GM11168 (cell line): ENCODE measurements around the gene DAO.

Experiments
- in situ Hi-C: fragments of 300-500 bp; cut with MboI; formaldehyde crosslinking; loops from one replicate; pipeline ENCODE4 v1.12.0; 2022; ENCODE audit warnings: low sequenced_read_pairs; ENCODE audit not compliant: unreplicated experiment

The DAO gene

DNA sequence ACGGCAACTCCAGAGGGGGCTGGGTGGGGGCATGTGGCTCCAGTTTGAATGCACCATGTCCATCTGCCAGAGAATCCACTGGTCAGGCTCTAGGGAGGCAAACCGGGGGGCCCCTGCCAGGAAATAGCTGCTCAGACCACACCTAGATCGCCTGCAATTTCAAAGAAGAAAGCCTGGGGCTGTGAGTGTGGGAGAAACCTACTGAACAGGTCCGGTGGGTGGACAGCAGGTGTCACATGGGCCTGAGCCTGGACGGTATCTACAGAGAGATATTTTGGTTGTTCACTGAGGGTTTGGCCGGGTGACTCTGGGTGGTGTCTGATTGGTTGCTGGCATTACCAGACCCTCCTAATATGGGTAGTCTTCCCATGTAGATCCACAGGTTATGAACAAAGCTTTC lies 32.0 kb downstream of the DAO start:
- in situ Hi-C loops = no loop called here

DNA sequence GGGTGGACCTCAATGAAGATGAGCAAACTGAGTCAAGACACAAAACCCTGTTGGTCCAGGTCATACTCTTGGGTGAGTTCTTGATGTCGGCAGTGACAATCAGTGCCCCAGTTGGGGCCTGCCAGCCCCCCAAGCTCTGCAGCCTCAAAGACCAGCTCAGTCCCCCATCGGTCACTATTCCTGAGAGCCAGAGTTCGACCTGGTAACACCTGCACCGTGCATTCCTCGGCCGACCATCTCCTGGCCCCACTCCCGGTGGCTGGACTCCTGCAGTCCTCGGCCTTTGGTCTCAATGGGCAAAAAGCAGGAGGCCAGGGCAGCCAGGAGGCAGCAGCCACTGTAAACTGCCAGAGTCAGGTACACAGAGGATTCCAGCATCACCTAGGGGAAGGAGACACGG lies 32.5 kb downstream of the DAO start:
- in situ Hi-C loops = no loop called here

DNA sequence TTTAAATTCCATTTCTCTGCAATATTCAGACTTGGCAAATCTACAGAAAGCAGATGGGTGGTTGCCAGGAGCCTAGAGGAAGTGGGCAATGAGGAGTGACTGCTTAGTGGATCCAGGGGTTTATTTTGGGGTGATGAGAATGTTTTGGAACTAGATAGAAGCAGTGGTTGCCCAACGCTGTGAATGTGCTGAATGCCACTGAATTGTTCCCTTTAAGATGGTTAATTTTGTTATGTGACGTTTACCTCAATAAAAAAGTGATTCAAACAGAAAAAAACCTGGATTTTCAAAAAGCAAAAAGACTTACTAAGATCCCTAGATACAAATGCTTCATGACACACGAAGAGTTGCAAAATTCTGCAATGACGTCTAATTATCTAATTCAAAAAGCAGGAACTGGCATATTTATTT lies 34.2 kb downstream of the DAO start:
- in situ Hi-C loops = no loop called here

DNA sequence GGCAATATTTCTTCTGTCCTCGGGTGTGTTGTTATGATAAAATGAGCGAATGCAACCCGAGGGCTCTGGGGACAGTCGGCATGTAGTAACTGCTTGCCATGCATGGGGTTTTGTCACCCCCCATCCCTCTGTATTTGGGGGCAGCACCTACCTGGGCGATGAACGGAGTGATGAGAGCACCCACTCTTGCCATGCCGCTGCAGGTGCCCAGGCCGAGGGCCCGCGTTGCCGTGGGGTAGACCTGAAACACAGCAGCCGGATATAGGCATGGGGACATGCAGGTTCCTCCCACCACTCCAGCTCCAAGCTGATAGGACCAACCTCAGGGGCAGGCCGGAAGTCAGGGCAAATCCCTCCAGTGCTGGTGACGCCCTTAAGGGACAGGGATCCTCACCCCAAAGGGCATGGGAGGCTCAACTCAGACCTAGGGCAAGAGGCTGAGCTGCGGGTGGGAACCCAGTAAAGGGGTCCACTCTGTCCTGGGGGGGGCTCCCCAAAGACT lies 35.8 kb downstream of the DAO start:
- in situ Hi-C loops = no loop called here

DNA sequence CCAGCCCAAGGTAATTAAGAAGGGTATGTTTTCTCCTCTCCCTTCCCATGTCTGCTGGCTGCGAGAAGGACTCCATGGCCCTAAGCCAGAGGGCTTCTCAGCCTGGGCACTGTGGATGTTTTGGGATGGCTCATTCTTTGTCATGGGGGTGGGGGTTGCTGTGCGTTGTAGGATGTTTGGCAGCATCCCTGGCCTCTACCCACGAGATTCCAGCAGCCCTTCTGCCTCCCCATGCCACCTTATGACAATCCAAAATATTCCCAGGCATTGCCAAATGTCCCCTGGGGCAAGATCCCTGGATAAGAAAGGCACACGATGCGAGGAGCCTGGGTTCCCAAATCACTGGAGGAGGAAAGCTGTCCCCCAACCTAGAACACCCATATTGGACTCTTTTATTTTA lies 36.4 kb downstream of the DAO start:
- in situ Hi-C loops = no loop called here

DNA sequence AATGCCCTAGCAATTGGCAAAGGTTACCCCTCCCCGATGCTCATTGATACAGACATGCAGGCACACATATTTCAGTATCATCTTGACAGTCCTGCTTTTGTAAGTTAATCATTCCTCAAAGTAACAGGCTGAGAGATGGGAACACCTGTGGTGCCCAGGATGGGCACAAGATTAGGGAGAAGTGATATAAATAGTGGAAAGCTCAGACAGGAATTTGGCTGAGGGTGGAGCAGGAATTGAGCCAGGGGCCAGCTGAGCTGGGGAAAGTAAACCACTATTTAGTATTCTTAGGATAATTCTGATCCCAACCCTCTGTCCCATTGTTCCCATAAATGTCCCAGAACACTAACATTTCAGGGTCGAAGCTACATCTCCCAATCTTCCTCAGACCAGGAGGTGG lies 38.3 kb downstream of the DAO start:
- in situ Hi-C loops = no loop called here

DNA sequence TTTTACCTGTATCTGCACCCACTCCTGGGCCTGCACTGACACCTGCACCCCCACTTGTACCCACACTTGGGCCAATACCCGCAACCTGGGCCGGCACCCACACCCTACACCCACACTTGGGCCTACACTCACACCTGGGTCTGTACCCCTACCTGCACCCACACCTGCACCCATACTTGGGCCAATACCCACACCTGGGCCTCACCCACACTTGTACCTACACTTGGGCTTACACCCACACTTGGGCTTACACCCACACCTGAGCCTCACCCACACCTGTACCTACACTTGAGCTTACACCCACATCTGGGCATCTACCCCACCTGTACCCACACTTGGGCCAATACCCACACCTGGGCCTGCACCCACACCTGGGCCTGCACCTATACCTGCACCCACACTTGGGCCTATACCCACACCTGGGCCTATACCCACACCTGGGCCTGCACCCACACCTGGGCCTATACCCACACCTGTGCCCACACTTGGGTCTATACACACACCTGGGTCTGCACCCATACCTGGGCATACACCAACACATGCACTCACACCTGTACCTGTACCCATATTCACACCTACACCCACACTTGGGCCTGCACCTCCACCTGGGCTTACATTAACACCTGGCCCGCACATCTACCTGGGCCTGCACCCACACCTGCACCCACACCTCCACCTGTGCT lies 39.2 kb downstream of the DAO start:
- in situ Hi-C loops = no loop called here

DNA sequence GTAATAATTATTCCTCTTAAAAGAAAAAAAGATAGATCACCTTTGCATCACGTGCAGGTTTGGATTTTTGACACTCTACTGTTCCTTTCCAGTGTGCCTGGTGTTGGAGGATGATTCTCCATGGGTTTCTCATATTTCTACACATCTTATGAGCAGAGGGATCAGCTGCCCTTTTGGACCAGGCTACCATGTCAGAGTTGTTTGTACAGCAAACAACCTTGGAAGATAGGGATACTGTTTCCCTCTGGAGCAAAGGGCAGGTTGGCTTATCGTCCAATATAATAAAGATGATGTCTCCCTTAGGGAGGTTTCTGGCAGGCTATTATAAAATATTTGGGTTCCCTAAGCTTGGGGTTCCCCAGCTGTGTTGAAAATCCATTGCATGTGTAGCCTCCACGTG lies 42.1 kb downstream of the DAO start:
- in situ Hi-C loops = no loop called here

DNA sequence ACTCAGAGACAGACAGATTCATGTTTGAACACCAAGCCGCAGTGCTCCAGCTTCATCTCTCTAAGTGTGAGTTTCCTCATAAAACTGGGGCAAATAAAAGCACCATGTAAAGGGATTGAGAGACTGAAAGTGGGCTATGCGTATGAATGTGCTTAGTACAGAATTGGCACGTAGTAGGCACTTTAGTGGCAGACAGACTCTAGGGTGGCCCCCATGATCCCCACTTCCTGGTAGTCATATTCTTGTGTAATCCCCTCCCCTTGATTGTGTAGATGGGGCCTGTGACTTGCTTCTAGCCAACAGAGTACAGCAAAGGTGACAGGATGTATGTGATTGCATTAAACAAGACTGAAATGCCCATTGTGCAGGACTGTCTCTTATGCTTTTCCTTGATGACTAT lies 43.0 kb downstream of the DAO start:
- in situ Hi-C loops = no loop called here

DNA sequence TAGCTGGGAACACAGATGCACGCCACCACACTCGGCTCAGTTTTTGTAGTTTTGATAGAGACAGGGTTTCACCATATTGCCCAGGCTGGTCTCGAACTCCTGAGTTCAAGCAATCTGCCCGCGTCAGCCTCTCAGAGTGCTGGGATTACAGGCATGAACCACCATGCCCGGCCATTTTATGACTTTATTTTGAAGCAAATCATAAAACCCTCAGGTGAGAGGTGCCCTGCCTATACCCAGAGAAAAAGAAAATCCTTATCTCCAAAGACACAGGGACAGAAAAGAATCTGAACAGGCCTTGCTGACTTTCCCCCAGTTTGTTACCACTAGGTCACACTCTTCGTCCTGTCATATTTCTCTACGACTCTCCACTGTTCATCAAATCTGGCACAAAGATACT lies 48.8 kb downstream of the DAO start:
- in situ Hi-C loops = no loop called here

DNA sequence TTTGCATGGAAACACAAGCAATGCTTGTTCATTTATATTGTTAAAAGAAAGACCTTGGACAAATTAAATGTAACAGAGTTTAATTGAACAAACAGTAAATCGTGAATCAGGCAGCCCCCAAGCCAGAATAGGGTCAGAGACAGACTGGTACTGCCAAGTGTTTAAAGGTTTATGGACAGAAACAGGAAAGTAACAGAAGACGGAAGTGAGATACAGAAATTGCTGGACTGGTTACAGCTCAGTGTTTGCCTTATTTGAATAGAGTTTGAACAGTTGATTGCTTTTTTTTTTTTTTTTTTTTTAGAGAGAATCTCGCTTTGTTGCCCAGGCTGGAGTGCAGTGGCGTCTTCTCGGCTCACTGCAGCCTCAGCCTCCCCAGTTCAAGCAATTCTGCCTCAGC lies 50.3 kb downstream of the DAO start:
- in situ Hi-C loops = no loop called here

DNA sequence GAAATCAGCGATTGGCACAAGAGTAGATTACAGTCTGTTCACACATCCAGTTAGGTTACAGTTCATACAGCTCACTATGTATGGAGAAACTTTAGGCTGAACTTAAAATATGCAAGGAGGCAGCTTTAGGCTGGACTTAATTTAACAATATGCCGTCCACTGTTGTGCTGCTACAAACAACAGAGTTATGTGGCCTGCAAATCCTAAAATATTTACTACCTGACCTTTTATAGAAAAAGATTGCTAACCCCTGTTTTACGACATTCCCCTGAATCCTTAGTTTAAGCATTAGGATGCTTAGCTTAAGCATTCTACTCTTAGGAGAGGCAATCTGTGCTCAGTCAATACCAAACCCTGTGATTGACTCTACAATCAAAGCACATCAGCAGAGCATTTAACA lies 50.9 kb downstream of the DAO start:
- in situ Hi-C loops = no loop called here

DNA sequence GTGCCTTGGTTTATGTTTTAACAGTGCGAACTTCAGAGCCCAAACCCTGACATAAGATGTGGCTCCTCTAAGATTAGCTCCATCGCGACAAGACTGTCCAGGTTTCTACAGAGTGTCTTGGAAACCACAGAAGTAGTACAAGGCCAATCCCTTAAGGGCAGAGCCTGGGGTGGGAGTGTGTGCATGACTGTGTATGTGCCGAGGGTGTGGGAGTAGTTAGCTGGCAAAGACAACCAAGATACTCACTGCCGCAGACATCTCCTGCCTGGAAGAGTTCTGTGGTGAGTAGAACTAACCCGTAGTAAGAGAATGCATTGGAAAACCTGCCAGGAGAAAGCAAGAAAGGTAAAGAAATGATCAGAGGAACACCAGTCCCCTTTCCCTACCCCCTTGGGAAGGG lies 54.1 kb downstream of the DAO start:
- in situ Hi-C loops = no loop called here

DNA sequence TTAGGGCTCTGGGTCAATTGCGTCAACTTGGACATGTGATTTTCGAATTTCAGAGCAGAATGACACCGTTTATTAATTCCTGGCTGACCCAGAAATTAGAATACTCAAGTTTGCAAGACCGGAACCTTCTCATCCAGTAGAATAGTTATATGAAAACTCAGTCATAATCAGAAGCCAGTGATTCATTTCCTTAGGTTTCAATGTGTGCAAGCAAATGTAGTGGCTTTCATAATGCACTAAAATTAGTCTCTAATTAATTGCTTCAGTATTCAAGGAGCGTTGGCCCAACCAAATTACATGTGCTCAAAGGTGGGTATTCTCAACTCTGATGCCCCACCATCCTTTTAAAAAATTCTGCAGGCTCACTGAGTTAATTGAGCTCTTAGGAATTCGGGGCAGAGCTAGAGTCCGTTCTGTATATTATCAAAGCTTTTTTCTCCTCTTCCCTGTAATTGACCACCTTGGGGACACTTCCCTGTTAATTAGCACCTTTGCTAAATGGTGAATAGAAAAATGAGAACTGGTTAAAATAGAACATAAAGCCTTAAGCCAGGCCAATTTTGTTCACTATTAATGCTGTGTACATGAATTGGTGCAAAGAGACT lies 55.4 kb downstream of the DAO start:
- in situ Hi-C loops = no loop called here

DNA sequence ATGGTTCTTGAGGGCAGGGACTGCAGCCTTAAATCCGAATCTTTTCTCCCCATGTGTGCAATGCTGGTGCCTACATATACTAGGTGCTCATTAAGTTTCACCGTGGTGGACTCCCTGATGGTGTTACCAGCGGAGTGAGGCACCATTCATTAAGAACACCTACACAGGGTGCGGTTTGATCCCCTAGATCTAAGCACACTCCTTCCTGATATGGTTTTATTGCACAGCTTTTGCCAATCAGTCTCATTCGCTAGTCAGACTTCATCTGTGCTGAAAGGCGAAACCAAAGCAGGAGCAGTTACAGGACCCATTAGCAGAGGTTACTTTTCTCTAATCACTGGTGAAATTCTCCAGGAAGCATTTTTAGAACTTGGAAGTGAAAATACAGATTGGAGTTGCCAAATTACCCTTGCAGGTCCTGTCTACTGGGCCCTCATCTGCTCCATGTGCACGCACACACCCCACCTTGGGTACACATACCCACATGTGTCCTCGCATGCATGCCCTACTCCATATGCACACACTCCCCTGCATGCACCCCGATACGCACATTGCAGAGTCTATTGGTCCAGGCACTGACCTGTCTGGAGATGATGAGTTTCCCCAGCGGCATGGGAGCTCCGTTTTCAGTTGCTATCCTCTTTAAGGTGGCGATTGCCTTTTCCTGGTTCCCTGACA lies 58.5 kb downstream of the DAO start:
- in situ Hi-C loops = no loop called here

DNA sequence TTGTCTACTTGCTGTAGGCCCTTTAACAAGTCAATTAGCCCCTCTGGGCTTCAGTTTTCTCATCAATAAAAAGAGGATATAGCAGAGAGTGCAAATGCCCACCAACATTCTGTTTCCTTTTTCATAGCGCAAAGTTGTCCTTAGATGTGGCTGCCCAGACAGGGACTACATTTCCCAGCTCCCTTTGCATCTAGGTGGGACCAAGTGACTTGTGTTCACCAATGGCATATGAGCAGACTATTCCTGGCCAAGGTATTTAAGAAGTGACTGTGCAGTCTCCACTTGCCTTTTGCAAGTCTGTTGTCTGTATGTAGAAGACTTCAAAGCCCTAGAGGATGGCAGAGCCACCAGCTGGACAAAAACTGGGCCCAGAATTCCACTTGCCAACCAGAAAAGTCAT lies 59.7 kb downstream of the DAO start:
- in situ Hi-C loops = no loop called here

DNA sequence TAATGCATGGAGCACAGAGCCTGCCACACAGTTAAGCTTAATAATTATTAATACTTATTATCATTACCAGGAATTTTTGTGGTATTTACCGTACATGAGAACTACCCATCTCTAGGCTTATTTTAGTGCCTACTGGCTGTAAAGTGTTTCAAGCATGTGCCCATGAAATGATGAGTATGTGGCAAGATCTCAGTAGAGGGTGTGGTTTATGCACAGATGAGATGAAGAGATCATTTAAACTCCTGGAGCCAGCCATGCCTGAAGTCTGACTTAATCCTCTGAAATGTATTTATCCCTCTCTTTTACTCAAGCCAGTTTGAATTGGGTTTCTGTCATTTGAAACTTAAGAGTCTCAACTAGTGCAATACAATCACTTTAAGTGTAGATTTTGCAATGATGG lies 60.2 kb downstream of the DAO start:
- in situ Hi-C loops = no loop called here

DNA sequence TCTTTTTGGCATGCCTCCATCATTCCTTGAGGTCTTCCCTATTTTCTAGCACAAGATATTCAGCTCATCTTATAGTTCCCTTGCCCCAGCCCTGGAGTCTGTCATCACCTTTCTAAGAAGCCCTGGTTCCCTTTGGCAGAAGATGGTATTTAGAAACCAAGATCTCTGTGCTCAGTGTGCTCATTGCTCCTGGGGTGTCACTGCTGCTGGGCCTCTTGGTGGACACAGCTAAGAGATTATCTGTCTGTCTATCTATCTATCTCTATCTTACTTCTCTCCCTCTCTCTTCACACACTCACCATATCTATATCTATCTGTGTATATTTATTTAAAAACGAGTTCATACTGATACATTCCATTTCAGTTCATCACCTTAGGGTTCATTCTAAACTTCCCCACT lies 67.2 kb downstream of the DAO start:
- in situ Hi-C loops = no loop called here

DNA sequence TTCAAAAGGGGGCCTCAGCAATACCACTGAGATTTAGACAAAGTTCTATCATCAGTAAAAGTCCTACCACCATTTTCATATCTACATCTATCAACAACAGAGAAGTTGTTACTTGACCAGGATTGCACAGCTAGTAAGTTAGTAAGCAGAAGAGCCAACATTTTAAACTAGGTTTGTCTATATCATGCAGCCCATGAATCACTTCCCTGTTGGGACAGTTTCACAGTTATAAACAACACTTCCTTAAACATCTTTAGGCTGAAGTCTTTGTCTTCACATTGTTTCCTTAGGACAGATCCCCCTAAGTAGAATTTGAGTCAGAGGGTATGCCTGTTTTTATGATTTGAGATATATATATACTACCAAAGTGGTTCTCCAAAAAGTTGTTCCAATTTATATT lies 68.5 kb downstream of the DAO start:
- in situ Hi-C loops = no loop called here

DNA sequence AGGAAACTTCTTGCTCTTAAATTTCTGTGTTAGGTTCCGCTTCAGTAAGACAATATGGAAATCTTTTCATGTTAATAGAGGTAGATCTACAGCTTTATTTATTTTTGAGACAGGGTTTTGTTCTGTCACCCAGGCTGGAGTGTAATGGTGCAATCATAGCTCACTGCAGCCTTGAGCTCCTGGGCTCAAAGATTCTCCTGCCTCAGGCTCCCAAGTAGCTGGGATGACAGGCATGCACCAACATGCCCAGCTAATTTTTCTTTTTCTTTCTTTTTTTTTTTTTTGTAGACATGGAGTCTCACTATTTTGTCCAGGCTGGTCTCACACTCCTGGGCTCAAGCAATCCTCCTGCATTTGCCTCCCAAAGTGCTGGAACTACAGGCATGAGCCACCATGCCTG lies 70.1 kb downstream of the DAO start:
- in situ Hi-C loops = loop anchor here (5.0 to 10.0 kb wide), 2 partner anchors 58 to 145 kb away; partner anchors contain the start of genes ALKBH2 and UNG
